NCI-H226 (cell line): ENCODE measurements around the gene RELL2.
"Not testable (repeated sequence)": the region's sequence is repeated elsewhere in the genome, so short reads cannot be mapped to it uniquely, and the experiment has no call there.

Experiments
- DNase-seq: peaks from one replicate; pipeline ENCODE4 v3.0.0-alpha.2; 2015

The RELL2 gene, protein sequence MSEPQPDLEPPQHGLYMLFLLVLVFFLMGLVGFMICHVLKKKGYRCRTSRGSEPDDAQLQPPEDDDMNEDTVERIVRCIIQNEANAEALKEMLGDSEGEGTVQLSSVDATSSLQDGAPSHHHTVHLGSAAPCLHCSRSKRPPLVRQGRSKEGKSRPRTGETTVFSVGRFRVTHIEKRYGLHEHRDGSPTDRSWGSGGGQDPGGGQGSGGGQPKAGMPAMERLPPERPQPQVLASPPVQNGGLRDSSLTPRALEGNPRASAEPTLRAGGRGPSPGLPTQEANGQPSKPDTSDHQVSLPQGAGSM

DNA sequence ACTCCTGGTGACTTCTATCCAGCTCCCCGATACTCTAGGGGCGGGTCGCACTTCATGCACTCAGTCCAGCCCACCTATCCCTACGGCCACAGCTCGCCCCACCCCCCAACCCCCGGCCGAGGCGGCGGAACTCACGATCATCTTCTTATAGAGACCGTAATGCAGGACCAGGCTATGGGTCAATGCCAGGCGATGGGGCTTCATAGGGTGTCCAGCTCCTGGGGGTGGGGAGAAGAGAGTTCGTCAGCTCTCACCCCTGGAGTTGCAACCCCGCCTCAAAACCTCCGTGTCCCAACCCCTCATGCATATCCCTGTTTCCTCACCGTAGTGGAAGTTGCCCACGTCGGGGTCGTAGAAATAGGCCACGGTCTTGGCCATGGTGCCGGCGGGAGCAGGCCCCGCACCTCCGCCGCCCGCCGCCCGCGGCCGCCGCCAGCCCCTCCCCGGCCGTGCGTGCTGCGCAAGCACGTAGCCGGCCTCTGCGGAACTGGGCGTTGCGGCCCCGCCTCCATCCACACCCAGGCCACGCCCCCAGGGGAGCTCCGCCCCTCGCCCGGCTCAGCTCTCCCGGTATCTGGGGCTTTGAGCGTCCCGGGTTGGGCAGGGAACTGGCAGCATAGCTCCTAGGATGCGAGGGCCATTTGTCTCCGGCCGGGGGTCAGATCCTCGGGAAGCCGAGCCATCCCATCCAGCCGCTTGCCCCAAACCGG is at the start of gene RELL2, which contains the start of gene HDAC3:
RELL2 (plus strand) TSS at position 585 of the 710 bp plus-strand sequence. CDS start 1,229 bp downstream, outside the sequence.
HDAC3 (minus strand) TSS at position 437 of the 710 bp plus-strand sequence; CDS start at position 378, 59 bp downstream.
- DNase-seq, result peak; percentile 80

DNA sequence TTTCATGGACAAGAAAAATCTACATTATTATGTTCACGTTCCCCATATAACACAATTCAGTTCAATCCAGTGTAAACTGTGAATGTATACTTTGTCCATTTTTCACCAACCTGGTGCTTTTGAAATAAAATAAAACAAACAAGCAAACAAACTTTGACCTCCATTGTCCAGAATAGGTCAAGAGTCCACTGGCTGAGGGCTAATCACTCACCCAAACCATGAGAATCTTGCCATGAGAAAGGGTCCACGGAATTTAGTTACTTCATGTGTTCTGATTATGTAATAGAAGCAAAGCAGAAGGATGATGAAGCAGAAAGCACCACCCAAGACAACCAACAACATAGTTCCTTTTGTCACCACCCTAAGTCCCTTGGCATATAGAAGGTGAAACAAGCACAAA is 46.7 kb upstream of the RELL2 start:
- no peak for DNase-seq

DNA sequence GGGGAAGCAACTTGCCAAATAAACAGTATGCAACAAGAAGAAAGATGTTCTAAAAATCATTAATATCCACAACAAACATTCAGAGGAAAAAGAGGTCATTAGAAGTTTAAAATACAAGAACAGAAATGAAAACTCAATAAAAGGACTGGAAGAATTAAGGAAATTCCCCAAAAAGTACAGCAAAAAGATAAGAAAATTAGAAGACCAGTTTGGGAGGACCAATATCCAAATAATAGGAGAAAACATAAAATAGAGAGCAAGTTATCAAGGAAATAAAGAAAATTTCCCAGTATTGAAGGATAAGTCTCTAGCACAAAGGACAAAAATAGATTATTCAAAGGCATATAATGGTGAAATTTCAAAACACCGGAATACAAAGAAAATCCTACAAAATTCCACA is 39.9 kb upstream of the RELL2 start:
- DNase-seq, result no peak

DNA sequence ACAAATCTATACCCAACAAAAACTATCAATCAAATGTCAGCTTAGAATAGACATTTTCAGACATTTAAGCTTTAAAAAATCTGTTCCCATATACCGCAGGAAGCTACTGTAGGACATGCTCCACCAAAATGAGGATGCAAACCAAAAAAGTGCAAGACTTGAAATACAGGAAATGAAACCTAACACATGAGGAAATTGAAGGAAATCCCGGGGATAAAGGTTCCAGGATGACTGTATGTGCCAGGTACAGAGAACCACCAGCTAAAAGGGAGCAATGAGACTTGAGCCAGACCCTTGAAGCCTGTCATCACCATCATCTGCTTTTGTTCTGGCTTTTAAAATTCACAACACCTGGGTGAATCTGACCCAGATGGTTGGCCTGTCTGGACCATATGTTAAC is 39.4 kb upstream of the RELL2 start:
- DNase-seq, result peak; percentile 37

DNA sequence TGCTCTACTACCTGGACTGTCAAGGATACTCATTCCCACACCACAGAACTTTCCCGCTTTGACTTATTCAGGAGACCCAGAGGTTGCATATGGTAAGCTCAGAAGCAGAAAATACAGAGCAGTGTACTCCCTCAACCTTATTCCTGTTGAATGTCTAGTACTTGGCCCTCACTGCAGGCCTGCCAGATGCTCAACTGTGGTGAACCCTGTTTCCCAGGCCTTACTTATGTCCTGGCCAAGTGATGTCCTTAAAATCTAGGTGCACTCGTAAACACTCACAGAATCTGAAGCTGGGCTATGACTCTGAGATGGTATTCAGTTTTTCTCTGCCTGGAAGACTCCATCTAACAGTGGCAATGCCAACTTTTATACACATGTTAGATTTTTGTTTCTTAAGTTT is 39.0 kb upstream of the RELL2 start:
- DNase-seq, result no peak

DNA sequence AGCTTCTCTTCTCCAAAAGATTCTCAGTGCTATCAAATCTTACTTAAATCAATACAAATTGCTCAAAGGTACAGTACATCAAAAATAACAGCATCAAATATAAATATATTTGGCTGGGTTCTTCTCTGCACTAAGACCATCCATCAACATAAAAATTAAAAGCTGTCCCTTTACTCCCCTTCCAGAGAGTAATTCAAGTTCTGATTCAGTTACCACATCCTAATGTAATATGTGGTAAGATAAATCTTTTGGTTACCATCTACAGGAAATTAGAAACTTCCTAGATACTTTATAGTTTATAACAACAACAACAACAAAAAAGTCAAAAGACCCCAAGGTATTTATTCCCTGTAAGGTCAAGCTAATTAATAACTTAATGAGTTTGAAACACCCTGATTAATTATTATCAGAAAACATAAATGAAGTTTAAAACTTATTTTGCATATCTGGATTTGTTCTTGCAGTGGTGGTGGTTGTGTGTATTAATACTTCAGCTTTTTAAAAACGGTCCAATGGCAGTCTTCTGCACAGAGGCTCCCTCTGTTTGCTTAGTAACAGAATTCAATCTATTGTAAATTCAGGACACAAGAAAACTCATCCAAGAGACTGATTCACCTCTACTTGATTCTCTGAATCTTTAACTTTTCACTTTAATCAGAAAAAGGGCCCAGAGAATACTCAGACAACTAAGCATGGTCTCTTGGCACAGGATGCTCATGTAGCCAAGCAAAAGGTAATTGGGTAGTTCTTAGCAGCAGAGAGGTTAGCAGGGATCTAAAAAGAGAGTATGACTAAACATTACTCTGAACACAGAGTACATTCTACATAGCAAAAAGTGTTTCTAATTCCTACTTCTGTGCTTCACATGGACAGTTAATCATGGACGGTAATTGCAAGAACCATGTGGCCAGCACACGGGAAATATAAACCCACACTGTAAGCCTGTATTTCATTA is 38.1 kb upstream of the RELL2 start:
- no peak for DNase-seq

DNA sequence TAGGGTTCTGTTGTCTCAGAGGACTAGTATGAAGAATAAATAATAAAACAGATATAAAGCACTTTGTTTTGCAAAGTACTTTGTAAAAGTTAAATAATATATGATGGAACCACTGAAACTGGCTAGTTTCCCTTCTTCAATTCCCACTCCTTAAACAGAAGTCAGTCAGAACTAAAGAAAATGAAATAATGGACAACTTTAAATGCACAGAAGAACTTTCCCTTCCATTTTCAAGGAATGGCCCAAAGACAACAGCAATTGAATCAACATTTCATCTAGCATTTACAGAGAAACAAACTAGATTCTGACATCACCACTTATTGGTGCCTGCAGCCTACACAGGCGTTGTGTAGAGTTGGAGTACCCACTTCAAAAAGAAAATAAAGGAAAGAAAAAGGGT is 34.2 kb upstream of the RELL2 start:
- no peak for DNase-seq

DNA sequence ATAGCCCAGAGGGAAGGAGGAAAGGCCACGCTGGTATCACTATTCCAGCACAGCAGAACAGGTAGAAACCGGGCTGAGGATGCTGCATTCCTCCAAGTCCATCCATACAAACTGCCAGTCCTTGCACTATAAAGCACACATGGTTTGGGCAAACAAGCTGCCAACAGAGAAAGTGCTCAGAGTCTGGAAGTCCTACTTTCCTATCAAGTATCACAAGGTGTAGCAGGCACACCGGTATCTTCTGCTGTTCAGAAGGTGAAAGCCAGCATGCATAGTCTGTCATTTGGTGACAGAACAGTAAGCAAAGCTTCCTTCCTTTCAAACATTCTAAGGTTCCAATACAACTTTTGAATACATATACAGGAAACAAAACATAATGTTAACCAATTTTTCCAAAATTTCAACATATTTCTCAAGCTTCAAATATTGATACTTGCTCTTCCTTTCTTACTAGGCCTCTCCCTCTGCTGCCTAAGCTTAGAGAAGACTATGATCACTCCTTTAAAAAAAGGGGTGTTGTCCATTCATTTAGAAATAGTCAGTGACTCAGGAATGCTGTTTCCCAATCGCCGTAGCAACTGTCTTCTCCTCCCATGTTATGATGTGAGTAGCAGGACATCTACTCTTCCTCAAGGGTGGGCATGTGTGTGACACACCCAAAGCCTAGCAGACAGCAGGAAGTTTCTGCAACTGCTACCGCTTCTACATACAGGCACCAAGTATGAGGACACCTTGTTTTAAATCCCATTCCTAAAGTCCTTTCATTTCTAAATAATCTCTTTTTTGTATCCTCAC is 32.7 kb upstream of the RELL2 start:
- DNase-seq, result peak; percentile 96

DNA sequence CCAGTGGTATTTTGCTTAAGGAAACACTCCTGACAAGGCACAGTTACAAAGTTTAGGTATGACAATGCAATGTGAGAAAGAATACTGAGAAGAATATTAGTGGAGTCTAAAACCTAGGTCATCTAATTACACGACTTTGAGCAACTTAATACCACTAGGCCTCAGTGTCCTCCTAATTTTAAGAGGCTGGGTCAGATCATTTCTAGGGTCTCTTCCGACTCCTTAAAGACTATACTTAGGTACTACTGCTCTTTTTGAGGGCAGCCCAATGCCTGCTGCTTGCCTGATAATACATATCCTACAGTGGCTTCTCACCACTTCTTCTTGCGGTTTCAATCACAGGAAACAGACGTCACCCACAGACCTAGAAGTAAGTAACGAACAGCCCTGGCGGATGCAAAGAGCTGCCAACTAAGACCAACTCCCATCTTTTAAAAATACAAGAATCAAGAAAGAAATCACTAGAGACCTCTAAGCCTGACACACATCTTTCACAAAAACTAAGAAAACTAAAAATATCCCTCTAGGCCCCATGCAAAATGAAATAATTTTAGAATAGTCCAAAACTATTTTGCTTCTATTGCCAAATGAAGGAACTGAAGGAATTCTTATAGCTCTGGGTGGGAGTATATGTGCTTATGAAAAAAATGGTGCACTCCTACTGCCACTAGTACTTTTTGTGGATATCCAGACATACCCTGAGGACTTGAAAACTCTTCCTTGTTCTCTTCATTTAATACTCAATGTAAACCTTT is 31.1 kb upstream of the RELL2 start:
- no peak for DNase-seq

DNA sequence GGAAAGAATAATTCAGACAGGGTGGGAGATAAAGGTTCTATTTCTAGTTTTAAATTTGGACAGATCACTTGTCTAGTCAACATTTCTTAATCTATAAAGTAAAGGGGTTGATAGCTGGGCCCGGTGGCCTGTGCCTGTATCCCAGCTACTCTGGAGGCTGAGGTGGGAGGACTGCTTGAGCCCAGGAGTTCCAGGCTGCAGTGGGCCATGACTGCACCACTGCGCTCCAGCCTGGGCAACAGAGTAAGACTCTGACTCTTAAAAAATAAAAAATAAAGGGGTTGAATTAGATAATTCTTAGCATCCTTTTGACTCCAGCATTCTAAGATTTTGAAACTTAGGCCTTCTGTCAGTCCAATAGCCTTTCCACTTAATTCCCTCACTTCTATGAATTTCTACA is 28.8 kb upstream of the RELL2 start:
- no peak for DNase-seq

DNA sequence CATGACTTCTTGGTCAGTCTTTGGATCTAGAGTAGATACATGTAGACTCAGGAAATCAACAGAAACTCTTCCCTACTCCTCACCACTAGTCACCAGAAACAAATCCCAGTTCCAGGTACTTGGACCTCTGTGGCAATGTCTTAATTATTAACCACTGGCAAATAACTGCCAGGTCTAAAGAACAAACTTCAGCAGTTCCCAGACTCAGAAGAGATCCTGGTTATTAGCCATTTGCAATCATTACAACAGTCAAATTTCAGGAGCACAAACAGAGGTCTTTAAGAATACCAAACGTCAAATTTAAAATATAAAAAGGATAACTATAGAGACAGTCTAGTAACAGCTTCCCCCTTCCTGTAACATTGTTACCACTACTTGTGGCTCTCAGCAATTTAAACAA is 28.2 kb upstream of the RELL2 start:
- DNase-seq, result no peak

DNA sequence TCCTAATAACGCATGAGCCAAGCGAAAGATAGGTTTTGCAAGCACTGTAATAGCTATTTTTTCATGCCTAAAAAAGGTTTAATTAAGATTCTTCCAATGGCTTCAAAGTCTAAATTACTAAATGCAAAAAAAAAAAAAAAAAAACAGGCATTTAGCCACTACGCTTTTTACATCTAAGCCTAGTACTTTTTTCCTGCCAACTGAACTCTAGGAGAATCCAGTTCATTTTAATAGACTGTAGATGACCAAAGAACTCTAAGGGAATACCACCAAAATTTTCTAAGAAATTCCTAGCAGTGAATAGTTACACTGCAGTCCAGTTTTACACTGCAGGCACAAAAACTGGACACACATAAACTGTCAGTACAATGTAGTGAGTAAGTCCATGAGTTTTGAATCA is 27.8 kb upstream of the RELL2 start:
- no peak for DNase-seq

DNA sequence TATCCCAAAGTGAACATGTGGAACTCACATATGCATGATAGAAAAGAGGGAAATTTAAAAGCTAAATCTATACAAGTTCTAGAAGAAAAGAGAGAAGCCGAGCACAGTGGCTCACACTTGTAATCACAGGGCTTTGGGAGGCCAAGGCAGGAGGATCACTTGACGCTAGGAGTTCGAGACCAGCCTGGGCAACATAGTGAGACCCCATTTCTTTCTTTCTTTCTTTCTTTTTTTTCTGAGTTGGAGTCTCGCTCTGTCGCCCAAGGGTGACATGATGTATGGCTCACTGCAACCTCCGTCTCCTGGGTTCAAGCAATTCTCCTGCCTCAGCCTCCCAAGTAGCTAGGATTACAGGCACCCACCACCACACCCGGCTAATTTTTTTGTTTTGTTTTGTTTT is 26.9 kb upstream of the RELL2 start:
- not testable (repeated sequence) for DNase-seq

DNA sequence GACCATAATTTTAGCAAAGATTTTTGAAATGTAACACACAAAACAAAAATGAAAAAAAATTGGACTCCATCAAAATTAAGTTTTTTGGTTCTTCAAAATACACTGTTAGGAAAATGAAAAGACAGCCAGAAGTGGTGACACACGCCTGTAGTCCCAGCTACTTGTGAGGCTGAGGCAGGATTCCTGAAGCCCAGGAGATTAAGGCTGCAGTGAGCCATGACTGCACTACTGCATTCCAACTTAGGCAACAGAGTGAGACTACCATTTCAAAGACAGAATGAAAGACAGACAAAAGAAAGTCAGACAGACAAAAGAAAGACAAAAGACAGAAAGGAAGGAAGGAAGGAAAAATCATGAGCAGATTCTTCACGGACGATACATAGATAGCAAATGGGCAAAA is 25.5 kb upstream of the RELL2 start:
- DNase-seq, result no peak

DNA sequence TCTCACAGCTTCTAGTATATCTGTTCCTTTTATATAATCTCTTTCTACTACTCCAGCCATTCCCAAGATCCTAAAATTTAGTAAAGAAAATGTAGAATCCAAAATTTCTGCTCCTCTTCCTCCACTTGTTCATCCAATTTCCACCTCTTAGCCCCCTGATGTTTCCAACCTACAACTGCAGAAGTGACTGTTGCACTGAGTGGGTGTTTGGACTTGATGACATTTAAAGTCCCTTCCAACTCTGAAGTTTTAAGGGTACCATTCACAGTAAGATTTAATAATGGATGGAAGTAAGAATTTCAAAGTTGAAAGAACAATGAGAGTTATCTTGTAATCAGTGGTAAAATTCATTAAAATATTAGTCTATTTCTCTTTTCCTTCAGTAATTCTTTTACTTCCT is 23.5 kb upstream of the RELL2 start:
- DNase-seq, result no peak

DNA sequence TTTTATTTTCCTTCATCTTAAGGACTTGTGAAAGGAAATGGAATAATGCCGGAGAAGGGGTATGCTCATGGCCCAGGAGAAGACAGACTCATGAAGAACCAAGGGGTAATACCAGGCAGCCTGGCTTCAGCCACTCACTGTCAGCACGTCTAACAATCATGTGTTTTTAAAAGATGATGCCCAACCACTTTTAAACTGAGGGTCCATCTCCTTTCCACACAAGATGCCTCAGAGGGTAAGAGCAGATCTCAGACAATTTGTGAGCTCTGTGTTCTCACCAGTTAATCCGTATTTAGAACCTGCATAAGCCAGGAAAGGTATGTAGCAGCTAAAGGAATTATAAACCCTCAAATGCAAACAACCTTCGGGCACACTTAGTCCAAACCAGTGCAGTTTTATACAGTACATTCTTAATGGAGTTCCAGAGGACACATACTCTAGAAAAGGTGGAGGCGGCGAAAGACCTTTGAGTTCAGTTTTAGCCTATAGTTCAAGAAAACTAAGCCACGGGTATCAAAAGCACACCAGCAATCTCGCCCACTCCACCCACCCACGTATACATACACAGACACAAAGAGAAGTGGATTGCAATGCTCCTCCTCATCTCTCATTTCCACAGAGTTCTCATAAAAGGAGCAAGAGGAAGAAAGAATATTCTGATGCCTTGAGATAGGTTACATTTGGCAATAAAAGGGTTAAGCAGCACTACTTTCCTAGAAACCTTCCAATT is 20.6 kb upstream of the RELL2 start:
- DNase-seq, result no peak

DNA sequence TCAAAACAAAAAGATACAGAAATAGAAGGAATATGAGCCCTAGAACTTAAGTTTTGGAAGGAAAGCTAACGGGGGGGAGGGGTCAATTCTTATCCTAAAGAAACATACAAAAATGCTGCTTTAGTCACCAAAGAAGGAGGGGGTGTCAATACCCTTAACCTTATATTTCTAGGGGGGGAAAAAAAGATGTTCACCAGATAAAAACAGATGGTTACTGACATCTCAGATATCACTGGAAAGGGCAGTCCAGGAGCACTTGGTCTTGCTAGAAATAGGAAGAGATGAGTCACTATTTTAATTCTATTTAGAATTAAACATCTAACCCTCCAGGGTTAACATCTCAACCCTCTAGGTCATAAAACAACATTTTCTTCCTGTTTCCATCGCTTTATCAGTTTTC is 19.7 kb upstream of the RELL2 start:
- no peak for DNase-seq

DNA sequence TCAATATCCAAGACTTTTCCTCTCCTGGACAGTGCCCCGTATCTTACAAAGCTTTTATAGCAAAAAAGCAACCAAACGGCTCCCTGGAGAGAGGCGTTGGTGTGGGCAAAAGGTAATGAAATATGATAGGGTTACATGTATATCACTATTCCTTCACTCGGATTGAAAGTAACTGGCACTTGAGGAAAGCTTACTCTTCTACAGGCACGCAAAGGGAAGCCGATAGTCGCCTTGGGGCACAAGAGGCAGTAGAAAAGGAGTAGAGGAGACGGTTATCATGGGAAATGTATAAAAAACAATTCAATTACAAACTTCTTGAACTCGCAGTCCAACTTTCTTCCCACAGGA is 19.1 kb upstream of the RELL2 start:
- no peak for DNase-seq

DNA sequence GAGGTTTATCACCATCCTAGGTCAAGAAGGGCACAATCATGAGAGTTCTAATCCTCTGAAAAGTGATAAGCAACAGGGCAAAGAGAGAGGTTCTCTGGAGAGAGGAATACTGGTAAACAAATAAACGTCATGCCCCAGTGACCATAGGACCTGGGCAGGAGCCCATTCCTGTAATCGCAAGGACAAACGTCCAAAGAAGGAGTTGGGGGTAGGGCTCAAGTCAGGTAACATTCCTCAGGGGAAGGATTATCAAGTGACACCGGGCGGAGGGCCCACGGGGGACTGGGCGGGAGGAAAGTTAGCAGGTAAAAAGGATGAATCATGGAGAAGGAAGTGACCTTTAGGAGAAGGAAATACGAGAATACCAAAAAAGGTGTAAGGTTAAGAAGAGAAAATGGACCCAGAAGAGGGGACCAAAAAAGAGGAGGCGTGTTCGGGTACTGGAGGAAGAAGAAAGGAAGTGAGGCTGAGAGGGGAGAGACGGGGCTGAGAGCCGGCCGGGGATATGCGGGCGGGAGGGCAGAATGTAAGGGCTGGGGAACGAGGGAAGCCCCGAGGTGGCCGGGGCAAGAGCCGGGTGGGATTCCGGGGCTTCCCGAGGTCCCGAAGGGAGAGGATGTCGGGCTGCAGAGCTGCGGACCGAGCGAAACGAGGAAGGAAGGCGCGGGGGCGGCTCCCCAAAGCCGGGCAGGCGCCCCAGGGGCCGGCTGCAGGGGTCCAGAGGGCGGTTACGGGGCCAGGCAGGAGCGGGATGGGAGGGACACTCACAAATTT is 18.6 kb upstream of the RELL2 start:
- DNase-seq, result peak; percentile 41

DNA sequence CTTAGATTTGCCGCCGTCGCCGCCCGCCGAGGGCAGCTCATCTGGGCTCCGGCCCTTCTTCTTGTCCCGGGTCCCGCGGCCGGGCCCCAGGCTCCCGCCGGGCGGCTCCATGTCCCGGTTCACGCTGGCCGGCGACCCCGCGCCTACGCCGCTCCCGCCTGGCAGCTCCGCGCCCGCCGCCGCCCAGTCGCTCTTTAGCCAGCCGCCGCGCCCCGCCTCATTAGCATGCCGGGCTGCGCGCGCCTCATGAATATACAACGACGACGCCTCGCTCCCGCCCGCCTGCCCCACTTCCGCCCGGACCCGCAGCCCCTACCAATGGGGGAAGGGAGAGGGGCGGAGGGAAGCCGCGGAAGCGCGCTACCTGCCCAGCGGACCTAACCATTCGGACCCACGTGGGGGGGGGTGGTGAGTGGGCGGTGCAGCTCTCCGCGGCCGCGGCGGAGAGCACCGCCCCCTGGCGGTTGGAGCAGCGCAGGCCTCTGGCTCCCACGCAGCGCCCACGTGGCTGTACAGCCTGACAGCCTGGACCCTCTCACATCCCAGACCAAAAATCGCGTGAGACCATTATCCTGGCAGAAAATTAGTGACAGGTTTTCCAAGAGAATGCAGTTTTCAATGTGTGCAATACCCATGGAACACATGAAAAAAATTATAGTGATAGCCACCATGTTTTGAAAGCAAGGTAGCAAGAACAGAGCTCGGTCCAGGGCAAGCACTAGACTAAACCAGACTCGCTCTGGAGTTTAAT is 17.8 kb upstream of the RELL2 start, which contains the start of gene DIAPH1:
DIAPH1 (minus strand) TSS at position 197 of the 751 bp plus-strand sequence; CDS start at position 111, 86 bp downstream.
- peak; percentile 95 for DNase-seq
